Activated CD4-positive, CD25-positive, alpha-beta regulatory T cell (primary cell): ENCODE results near the gene RAB40C.

Experiments used
- DNase-seq, 4 experiments: peaks; one replicate each; lab custom pipeline; 2025; lab: John Stamatoyannopoulos, UW

RAB40C gene

GRCh38 chr16:589658-590187 is at the start of gene RAB40C:
Gene RAB40C, plus strand, starts transcription at chr16:590066. Its CDS starts 226 bp downstream, at chr16:590292.
- peak; percentile 98 to 99 (median 98) for DNase-seq

- DNase-seq = no peak
Observed at GRCh38 chr16:540645-541340, 49.1 kb upstream of the RAB40C start.

GRCh38 chr16:543301-544164 is 46.3 kb upstream of the RAB40C start:
- no peak for DNase-seq

- no peak for DNase-seq
Observed at GRCh38 chr16:544517-544916, 45.3 kb upstream of the RAB40C start.

- DNase-seq = peak in 1 of 4 experiments; percentile 20
Observed at GRCh38 chr16:546909-547770, 42.7 kb upstream of the RAB40C start.

GRCh38 chr16:548586-548985 is 41.3 kb upstream of the RAB40C start:
- no peak for DNase-seq

- no peak for DNase-seq
Observed at GRCh38 chr16:549544-550263, 40.2 kb upstream of the RAB40C start.

GRCh38 chr16:551210-551609 is 38.7 kb upstream of the RAB40C start:
- DNase-seq = no peak

GRCh38 chr16:552171-552570 is 37.7 kb upstream of the RAB40C start:
- DNase-seq = no peak

- no peak for DNase-seq
Observed at GRCh38 chr16:553601-554296, 36.1 kb upstream of the RAB40C start.

- no peak for DNase-seq
Observed at GRCh38 chr16:554297-554621, 35.6 kb upstream of the RAB40C start.

- no peak for DNase-seq
Observed at GRCh38 chr16:554640-555365, 35.1 kb upstream of the RAB40C start.

- no peak for DNase-seq
Observed at GRCh38 chr16:555528-556473, 34.1 kb upstream of the RAB40C start.

- DNase-seq = no peak
Observed at GRCh38 chr16:556474-557173, 33.2 kb upstream of the RAB40C start.

GRCh38 chr16:557463-558297 is 32.2 kb upstream of the RAB40C start:
- no peak for DNase-seq

- DNase-seq = no peak
Observed at GRCh38 chr16:558298-559020, 31.4 kb upstream of the RAB40C start.

- no peak for DNase-seq
Observed at GRCh38 chr16:559021-559380, 30.9 kb upstream of the RAB40C start.
